Right cardiac atrium (tissue), 5 donors: ENCODE data around the gene ZNF385D. TPM values are rescaled to one million over a fixed set of nuclear protein-coding genes. Genes with fewer than 3 reads are reported as not detected.

Experiments
- ATAC-seq, 2 donors: fragments of 200-7000 bp; cut with Tn5 transposase; one replicate each; pipeline versions ENCODE4 v1.8.0 to v1.9.1; 2020; ENCODE audit warnings: moderate library complexity in 2 of 2, mild to moderate bottlenecking in 1 of 2
- DNase-seq, 3 donors: peaks; one replicate each; pipeline ENCODE4 v3.0.0-alpha.2; 2020
- H3K27ac ChIP-seq: one replicate; pipeline ENCODE4 v1.5.1; 2013; ENCODE audit warnings: mild to moderate bottlenecking, low read length, control low read depth, moderate library complexity
- H3K27me3 ChIP-seq: one replicate; pipeline ENCODE4 v1.6.1; 2013; ENCODE audit not compliant: control insufficient read depth, insufficient read depth
- H3K4me1 ChIP-seq: one replicate; pipeline ENCODE4 v1.6.1; 2013; ENCODE audit warnings: low read length; ENCODE audit not compliant: control insufficient read depth, insufficient read depth
- H3K4me3 ChIP-seq: one replicate; pipeline ENCODE4 v1.5.1; 2013; ENCODE audit warnings: low read length, control low read depth
- H3K9me3 ChIP-seq: one replicate; pipeline ENCODE4 v1.6.1; 2013; ENCODE audit warnings: low read length; ENCODE audit not compliant: control insufficient read depth
- WGBS: extraction: QIAGEN DNeasy Blood & Tissue Kit; methylation state at CpG from one replicate; pipeline ENCODE4 v1.1.7; 2013; 5-methylcytosine and 5-hydroxymethylcytosine counted together
- intact Hi-C, 4 donors: fragments of 100-400 bp; cut with DNase I; formaldehyde crosslinking; loops; one replicate each; pipeline versions ENCODE4 v1.11.0 to v1.14.0; 2022 to 2023
- polyA plus RNA-seq: library from polyadenylated mRNA; stranded (reverse); fragments of 200-250 nt; gene quantifications from one replicate; pipeline ENCODE4 v1.2.3, GENCODE V29; 2013
- total RNA-seq, 4 donors: library from RNA; stranded (reverse); fragmentation: NEBNext Ultra II Directional; extraction: Animal tissue kit (Norgen Biotek cat#: 25700); gene quantifications; one replicate each; pipeline ENCODE4 v1.2.1, GENCODE V29; 2021
- donor health status: healthy with polysubstance abuse.
- donor health status: DM: no; HTN: yes; CAD: no.
- donor health status: DM: no; HTN: no; CAD: no.
- donor health status: DM: no; HTN: yes; CAD: no; lungs with severe emphysema.
- donor health status: DM: yes; HTN: yes; CAD: no.

The ZNF385D gene
- total and polyA plus RNA-seq, 5 donors = 0.86 to 1.8 (median 1.5) TPM

DNA sequence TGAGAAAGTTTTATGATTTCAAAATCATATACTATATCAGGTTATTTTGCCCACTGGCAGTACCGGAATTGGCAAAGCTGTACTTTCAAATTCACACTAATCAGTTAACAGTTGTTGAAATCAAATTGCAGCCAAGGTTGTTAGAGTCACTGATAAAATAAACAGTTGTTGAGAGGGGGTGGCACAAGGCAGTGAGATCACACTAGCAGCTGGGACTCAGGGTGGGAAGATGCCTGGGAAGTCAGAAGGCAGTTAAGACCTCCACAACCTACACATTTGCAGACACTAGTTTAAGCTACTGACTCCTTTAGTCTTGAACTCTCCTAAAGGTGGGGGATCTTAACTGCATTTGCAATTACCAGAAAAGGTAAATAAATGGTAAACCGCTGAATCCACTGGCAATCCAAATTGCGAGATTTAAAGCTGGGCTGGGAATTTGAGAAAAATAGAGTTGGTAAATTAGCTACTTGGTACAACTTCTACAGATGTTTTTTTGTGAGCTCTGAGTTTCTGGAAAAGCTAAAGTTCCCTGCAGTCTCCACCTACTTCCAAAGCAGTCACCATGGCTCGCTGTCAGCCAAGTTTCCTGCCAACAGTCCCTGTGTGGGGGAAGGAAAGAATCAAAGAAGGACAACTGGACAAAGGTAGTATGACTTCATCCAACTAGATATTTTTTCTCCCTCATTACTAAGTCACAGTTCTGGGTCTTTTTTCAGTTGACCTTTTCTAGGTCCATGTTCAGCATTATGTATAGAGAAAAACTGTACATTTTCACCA, 105.7 kb downstream of the ZNF385D start:
- Histone ChIP-seq H3K9me3 (no peaks in the 10 kb centered on the region), H3K4me1 (peaks cover 4% of the 10 kb centered on the region), H3K27ac (peak overlapping the region; percentile 68), H3K4me3 (no peak overlapping the region), H3K27me3 (no peaks in the 10 kb centered on the region)
- DNase-seq (peak; percentile 56 to 83 (median 72)), ATAC-seq (peak; percentile 91 to 93)
- intact Hi-C loops = no loop called here
- WGBS = 43% methylated on average over 4 of the region's 4 CpGs

- WGBS = 76% methylated on average over 2 of the region's 2 CpGs
- no peak overlapping the region for H3K27ac ChIP-seq
These were observed 106.7 kb downstream of the ZNF385D start for GRCh38 chr3:21644268-21644667.

DNA sequence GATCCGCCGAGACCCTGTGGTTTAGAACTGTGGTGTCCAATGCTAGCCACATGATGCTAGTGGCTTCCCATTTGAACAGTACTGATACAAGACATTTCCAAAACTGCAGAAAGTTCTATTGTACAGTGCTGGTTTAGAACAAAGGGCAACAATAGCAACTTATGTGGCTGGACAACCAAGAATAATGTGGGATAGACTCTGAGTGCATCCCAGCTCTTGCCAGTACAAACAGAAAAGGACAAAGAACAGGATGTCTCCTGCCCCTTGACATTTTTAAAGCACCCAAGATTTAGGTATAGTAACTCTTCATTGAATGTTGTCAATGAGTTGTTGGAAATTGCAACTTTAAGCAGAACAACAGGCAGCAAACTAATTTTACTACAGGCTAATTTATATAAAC, 107.3 kb downstream of the ZNF385D start:
- no peaks in the 10 kb centered on the region for H3K27me3 ChIP-seq
- peaks cover 4% of the 10 kb centered on the region for H3K4me1 ChIP-seq
- ATAC-seq = peak; percentile 37 to 58
- intact Hi-C loops = no loop called here
- WGBS = 70% methylated on average over 2 of the region's 2 CpGs
- H3K4me3 ChIP-seq = no peak overlapping the region
- H3K27ac ChIP-seq = no peak overlapping the region
- no peak for DNase-seq
- no peaks in the 10 kb centered on the region for H3K9me3 ChIP-seq

More at GRCh38 chr3:21644268-21644667, 106.7 kb downstream of the ZNF385D start:
- no peaks in the 10 kb centered on the region for H3K27me3 ChIP-seq
- no peaks in the 10 kb centered on the region for H3K9me3 ChIP-seq
- H3K4me3 ChIP-seq = no peak overlapping the region
- intact Hi-C loops = no loop called here
- ATAC-seq = no peak
- DNase-seq = no peak
- peaks cover 4% of the 10 kb centered on the region for H3K4me1 ChIP-seq

DNA sequence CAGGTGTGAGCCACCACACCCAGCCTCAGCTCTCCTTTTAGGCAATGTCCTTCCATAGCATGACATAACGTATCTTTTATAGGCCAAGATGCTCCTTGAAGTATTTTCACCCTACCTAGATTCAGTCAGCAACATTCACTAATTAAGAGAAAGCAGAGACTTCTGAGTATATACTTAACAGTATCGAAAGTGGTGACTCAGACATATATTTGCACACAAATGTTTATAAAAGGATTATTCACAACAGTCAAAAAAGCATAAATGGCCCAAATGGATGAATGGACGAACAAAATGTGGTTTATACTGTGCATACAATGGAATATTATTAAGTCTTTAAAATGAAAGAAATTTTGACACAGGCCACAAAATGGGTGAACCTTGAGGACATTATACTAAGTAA, 108.6 kb downstream of the ZNF385D start:
- peaks cover 4% of the 10 kb centered on the region for H3K4me1 ChIP-seq
- 91% methylated on average over 3 of the region's 3 CpGs for WGBS
- intact Hi-C loops = no loop called here
- H3K4me3 ChIP-seq = no peak overlapping the region
- H3K27ac ChIP-seq = no peak overlapping the region
- DNase-seq (no peak), ATAC-seq (no peak)
- H3K27me3 ChIP-seq = no peaks in the 10 kb centered on the region
- H3K9me3 ChIP-seq = no peaks in the 10 kb centered on the region

GRCh38 chr3:21641959-21642358, 109.1 kb downstream of the ZNF385D start:
- H3K9me3 ChIP-seq = no peaks in the 10 kb centered on the region
- H3K27me3 ChIP-seq = no peaks in the 10 kb centered on the region
- peaks cover 4% of the 10 kb centered on the region for H3K4me1 ChIP-seq
- ATAC-seq (no peak), DNase-seq (no peak)
- no peak overlapping the region for H3K27ac ChIP-seq
- intact Hi-C loops = no loop called here
- no peak overlapping the region for H3K4me3 ChIP-seq
- WGBS = 81% methylated on average over 4 of the region's 4 CpGs

DNA sequence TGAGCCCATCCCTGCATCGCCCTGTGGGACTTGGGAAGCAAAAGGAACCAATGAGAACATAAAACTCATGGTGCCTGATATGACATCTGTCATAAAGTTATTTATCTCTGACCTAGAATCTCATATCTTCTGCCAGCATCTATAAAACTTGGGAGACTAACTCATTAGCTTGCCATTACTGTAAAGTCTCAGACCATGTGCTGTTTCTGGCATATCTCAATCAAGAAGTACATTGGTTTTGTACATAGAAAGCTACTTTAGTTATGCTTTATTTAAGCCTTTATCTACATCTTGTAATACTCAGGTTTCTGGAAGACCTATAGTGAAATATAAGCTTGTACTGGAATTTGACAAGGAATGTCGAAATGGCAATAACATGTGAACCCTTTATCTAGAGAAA, 112.5 kb downstream of the ZNF385D start:
- 81% methylated on average over 2 of the region's 2 CpGs for WGBS
- intact Hi-C loops = no loop called here
- Histone ChIP-seq H3K4me3 (no peak overlapping the region), H3K27me3 (no peaks in the 10 kb centered on the region), H3K4me1 (no peaks in the 10 kb centered on the region), H3K27ac (no peak overlapping the region), H3K9me3 (no peaks in the 10 kb centered on the region)
- ATAC-seq (no peak), DNase-seq (no peak)

DNA sequence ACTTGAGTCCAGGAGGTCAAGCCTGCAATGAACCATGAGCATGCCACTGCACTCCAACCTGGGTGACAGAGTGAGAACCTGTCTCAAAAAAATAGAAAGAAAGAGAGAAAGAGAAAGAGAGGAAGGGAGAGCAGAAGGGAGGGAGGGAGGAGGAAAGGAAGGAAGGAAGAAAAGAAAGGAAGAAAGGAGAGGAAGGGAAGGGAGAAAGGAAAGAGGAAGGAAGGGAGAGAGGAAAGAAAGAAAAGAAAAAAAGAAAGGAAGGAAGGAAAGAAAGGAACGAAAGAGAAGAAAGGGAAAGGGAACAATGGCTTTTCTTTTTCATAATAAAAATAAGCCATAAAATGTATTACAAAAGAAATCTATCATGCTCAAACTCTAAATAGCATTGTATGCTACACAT, 116.9 kb downstream of the ZNF385D start:
- 70% methylated on average over 1 of the region's 1 CpG for WGBS
- intact Hi-C loops = no loop called here

DNA sequence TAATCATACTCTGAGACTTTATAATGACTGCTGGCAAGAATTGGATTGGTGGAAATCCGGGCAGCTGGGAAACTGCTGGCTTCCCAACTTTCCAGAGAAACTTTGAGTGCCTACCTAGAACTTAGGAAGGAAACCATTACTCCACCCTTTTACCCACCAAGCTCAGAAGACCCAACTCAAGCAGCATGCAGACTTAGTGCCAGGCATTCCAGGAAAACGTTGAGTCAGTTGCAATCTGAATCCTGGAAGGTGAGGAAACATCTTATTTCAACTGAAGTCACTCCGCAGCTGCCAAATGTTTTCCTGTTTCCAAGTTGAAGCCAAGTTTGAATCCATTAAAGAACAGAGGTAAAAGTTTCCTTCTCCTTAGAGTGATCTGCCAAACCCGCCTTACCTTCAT, 126.5 kb downstream of the ZNF385D start:
- DNase-seq (no peak), ATAC-seq (no peak)
- 57% methylated on average over 4 of the region's 4 CpGs for WGBS
- Histone ChIP-seq H3K4me3 (no peak overlapping the region), H3K27me3 (no peaks in the 10 kb centered on the region), H3K9me3 (no peaks in the 10 kb centered on the region), H3K4me1 (no peaks in the 10 kb centered on the region), H3K27ac (no peak overlapping the region)
- intact Hi-C loops = no loop called here

More for the DNA sequence above, 116.9 kb downstream of the ZNF385D start:
- ATAC-seq (no peak), DNase-seq (no peak)
- no peak overlapping the region for H3K4me3 ChIP-seq
- H3K27me3 ChIP-seq = no peaks in the 10 kb centered on the region
- no peak overlapping the region for H3K27ac ChIP-seq
- no peaks in the 10 kb centered on the region for H3K9me3 ChIP-seq
- no peaks in the 10 kb centered on the region for H3K4me1 ChIP-seq

GRCh38 chr3:21621181-21621651, 129.8 kb downstream of the ZNF385D start:
- no peaks in the 10 kb centered on the region for H3K27me3 ChIP-seq
- no peak overlapping the region for H3K4me3 ChIP-seq
- WGBS = 70% methylated on average over 4 of the region's 4 CpGs
- H3K4me1 ChIP-seq = no peaks in the 10 kb centered on the region
- DNase-seq (no peak), ATAC-seq (no peak)
- intact Hi-C loops = no loop called here
- no peaks in the 10 kb centered on the region for H3K9me3 ChIP-seq
- no peak overlapping the region for H3K27ac ChIP-seq

GRCh38 chr3:21620511-21621155, 130.4 kb downstream of the ZNF385D start:
- Histone ChIP-seq H3K27me3 (no peaks in the 10 kb centered on the region), H3K4me3 (no peak overlapping the region), H3K9me3 (no peaks in the 10 kb centered on the region), H3K4me1 (no peaks in the 10 kb centered on the region), H3K27ac (no peak overlapping the region)
- WGBS = 70% methylated on average over 8 of the region's 8 CpGs
- intact Hi-C loops = no loop called here
- ATAC-seq (no peak), DNase-seq (no peak)

GRCh38 chr3:21618695-21619094, 132.3 kb downstream of the ZNF385D start:
- DNase-seq (no peak), ATAC-seq (no peak)
- H3K27me3 ChIP-seq = no peaks in the 10 kb centered on the region
- WGBS = 55% methylated on average over 2 of the region's 2 CpGs
- no peak overlapping the region for H3K27ac ChIP-seq
- H3K4me1 ChIP-seq = no peaks in the 10 kb centered on the region
- intact Hi-C loops = no loop called here
- H3K9me3 ChIP-seq = no peaks in the 10 kb centered on the region
- H3K4me3 ChIP-seq = no peak overlapping the region
